Vagina (tissue), 2 donors: ENCODE results near the gene PNMA8A.

Experiments used
- POLR2A ChIP-seq, 2 donors: fragments of 450-650 bp; IDR thresholded peaks; one replicate each; pipeline ENCODE4 v1.6.1; 2017; ENCODE audit warnings: antibody characterized with exemption in 2 of 2, mild to moderate bottlenecking in 2 of 2, moderate library complexity in 2 of 2
- TF ChIP-seq, protein P1 (sequence below), 3 experiments: fragments of 450-650 bp in 2 of 3; fragments of 200-600 bp in 1 of 3; sonication (generic) in 1 of 3; IDR thresholded peaks; one replicate each; pipeline ENCODE4 v1.5.1; 2017 to 2019; ENCODE audit warnings: antibody characterized with exemption in 3 of 3, mild to moderate bottlenecking in 2 of 3, moderate library complexity in 2 of 3

DNA sequence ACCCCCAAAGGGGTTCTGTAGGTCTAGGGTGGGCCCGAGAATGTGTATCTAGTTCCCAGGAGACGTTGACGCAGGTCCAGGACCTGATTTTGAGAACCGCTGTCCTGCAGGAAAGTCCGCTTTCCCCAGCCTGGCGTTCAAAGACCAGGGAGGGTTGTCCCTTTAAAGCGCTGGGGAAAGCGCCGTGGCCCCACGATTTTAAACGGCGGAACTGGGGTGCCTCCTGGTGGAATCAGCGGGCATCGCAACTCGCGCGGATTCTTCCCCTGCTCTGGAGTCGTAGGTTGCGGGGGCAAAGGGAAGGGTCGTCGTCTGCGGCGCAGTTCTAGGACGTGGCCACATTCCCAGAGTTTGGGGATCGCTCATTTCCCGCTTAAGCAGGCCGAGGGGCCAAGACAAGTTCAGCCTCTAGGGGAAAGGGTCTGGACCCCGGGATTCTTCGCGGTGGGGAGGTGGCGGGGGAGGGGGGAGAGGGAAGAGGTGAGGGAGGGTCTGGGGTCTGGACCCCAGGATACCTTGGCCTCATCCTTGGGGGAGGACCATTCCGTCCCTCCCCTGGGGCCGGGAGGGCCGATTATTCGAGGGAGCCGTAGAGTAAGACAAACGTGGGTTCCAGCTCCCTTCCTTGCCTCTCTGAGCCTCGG is 16.6 kb upstream of the PNMA8A start:
- TF ChIP-seq, protein P1, sequence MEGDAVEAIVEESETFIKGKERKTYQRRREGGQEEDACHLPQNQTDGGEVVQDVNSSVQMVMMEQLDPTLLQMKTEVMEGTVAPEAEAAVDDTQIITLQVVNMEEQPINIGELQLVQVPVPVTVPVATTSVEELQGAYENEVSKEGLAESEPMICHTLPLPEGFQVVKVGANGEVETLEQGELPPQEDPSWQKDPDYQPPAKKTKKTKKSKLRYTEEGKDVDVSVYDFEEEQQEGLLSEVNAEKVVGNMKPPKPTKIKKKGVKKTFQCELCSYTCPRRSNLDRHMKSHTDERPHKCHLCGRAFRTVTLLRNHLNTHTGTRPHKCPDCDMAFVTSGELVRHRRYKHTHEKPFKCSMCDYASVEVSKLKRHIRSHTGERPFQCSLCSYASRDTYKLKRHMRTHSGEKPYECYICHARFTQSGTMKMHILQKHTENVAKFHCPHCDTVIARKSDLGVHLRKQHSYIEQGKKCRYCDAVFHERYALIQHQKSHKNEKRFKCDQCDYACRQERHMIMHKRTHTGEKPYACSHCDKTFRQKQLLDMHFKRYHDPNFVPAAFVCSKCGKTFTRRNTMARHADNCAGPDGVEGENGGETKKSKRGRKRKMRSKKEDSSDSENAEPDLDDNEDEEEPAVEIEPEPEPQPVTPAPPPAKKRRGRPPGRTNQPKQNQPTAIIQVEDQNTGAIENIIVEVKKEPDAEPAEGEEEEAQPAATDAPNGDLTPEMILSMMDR (IDR thresholded peaks at IDR 0.05), result peak; percentile 97 to 99 (median 99)
- TF ChIP-seq POLR2A (IDR thresholded peaks at IDR 0.05), result no peak
